H4 (cell line): ENCODE data around the gene OR6B3. TPM values are rescaled to one million over a fixed set of nuclear protein-coding genes. Genes with fewer than 3 reads are reported as not detected.

Experiments used
- DNase-seq: peaks from one replicate; pipeline ENCODE4 v3.0.0-alpha.2; 2015; ENCODE audit warnings: low spot score
- total RNA-seq: library from RNA; depleted of rRNA; stranded (reverse); fragments of >200 nt; shearing (Covaris generic); gene quantifications from 2 replicates; pipeline ENCODE4 v1.2.3, GENCODE V29; 2014; rRNA removed

The OR6B3 gene
- not detected in 2 replicates for total RNA-seq

GRCh38 chr2:240053173-240054155, at the start of gene OR6B3:
Gene OR6B3 (minus strand): TSS chr2:240053521.
- no peak for DNase-seq

- no peak for DNase-seq
Observed at GRCh38 chr2:240098349-240098748, 45.0 kb upstream of the OR6B3 start.

GRCh38 chr2:240095556-240096523, 42.5 kb upstream of the OR6B3 start:
- DNase-seq = no peak

- no peak for DNase-seq
Observed at GRCh38 chr2:240089306-240089705, 36.0 kb upstream of the OR6B3 start.

- no peak for DNase-seq
Observed at GRCh38 chr2:240086563-240086962, 33.2 kb upstream of the OR6B3 start.

- no peak for DNase-seq
Observed at GRCh38 chr2:240078631-240079030, 25.3 kb upstream of the OR6B3 start.

- DNase-seq = no peak
Observed at GRCh38 chr2:240077442-240077841, 24.1 kb upstream of the OR6B3 start.

GRCh38 chr2:240074545-240074944, 21.2 kb upstream of the OR6B3 start:
- DNase-seq = no peak

- no peak for DNase-seq
Observed at GRCh38 chr2:240070907-240071306, 17.6 kb upstream of the OR6B3 start.

- DNase-seq = peak; percentile 45
Observed at GRCh38 chr2:240069829-240070228, 16.5 kb upstream of the OR6B3 start.

GRCh38 chr2:240068193-240068592, 14.9 kb upstream of the OR6B3 start:
- DNase-seq = no peak

GRCh38 chr2:240066489-240066888, 13.2 kb upstream of the OR6B3 start:
- DNase-seq = no peak

GRCh38 chr2:240064898-240065297, 11.6 kb upstream of the OR6B3 start:
- no peak for DNase-seq

GRCh38 chr2:240060977-240061591, 7.8 kb upstream of the OR6B3 start:
- peak; percentile 32 for DNase-seq

- DNase-seq = no peak
Observed at GRCh38 chr2:240056678-240057077, 3.4 kb upstream of the OR6B3 start.

GRCh38 chr2:240055177-240055917, 2.0 kb upstream of the OR6B3 start:
- DNase-seq = no peak

GRCh38 chr2:240052524-240052923, 797 bp downstream of the OR6B3 start:
- no peak for DNase-seq

- no peak for DNase-seq
Observed at GRCh38 chr2:240051697-240052096, 1.6 kb downstream of the OR6B3 start.

- DNase-seq = no peak
Observed at GRCh38 chr2:240050278-240050677, 3.0 kb downstream of the OR6B3 start.

GRCh38 chr2:240048237-240048636, 5.1 kb downstream of the OR6B3 start:
- no peak for DNase-seq

- no peak for DNase-seq
Observed at GRCh38 chr2:240045098-240045497, 8.2 kb downstream of the OR6B3 start.
